ENCODE data around the gene DMD.

DMD gene

DNA sequence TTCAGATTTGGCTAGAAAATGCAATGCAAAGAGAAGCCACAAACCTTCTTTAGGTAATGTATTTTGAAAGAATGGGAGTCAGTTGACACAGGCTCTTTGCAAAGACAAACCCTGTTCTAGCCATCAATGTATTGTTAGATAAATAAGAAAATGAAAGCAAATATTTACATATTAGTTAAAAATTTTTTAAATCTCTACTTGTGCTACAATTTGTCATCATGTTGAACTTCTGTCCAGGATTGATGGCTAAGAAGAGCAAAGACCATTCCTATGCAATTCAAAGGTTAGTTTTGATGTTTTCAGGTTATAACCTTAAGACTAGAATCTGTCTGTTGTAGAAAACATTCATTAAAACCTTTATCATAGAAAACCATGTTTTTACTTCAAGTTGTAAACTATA, 1350.7 kb downstream of the DMD start:
- no peak overlapping the region for H3K4me3 ChIP-seq (ENCODE audit: low read length)
- DNase-seq (ENCODE audit: low read depth, low spot score) = no peak

DNA sequence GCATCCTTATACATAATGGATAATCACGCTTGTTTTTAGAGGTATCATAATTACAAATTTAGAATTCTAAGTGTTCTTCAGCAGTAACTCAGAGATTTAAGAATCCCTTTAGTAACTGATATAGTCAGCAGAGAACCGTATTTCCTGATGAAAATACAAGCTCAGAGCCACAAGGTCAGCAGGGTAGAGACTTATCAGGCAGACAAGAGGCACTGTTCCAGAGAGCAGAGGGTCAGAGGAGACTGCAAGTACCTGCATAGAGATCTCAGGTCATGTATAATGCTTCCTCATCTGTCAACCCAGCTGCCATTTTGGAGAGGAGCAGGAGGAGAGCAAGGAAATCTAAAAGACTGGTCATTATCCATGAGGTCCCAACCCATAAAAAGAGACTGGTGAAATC, 1352.4 kb downstream of the DMD start:
- H3K4me3 ChIP-seq (ENCODE audit: low read length) = no peak overlapping the region
- DNase-seq (ENCODE audit: low read depth, low spot score) = no peak

DNA sequence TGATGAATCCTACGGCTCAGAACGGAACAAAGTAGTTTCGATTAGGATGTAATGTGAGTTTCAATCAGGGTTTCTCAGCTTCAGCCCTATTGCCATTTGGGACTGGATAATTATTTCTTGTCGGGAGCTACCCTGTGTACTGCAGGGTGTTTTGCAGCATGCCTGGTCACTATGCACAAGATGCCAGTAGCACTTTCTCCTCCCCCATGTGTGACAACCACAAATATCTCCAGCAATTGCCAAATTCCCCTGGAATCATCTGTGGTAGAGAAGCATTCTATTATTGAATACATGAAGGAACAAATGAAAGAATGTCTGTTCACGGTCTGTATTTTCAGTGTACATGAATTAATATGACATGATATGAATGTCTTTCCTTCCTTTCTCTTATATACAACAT, 1356.6 kb downstream of the DMD start:
- no peak for DNase-seq (ENCODE audit: low read depth, low spot score)
- H3K4me3 ChIP-seq (ENCODE audit: low read length) = no peak overlapping the region

DNA sequence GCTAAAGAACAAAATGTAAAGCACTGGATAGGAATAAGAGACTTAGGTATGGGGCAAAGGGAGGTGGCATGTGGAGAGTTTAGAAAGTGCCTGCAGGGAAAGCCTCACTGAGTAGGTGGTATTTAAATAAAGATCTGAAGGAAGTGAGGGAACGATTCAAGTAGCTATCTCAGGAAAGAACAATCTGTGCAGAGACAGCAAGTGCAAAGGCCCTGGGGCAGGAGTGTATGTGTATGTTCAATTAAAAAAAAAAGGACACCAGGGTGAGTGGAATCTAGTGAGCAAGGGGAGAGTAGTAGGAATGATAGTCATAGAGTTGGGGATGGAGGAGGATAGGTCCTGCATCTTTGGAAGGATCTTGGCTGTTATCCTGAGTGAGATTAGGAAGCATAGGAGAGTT, 1359.6 kb downstream of the DMD start:
- H3K4me3 ChIP-seq (ENCODE audit: low read length) = no peak overlapping the region
- DNase-seq (ENCODE audit: low read depth, low spot score) = no peak

DNA sequence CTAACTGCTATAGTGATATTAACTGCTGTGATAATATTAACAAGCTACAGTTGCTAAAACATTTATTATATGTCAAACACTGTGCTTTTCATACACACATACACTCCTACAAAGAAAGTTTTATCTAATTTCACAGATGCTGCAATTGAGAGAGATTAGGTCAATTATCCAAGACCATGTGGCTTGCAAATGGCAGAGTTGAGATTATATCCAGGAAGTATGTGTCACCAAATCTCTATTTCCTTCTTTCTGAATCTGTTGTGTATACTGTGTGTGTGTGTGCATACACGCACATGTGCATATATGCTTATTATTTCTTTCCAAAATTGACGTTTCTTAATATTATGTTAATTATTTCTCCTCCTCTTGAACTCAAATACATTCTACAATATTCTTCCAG, 1363.6 kb downstream of the DMD start:
- H3K4me3 ChIP-seq (ENCODE audit: low read length) = no peak overlapping the region
- no peak for DNase-seq (ENCODE audit: low read depth, low spot score)

DNA sequence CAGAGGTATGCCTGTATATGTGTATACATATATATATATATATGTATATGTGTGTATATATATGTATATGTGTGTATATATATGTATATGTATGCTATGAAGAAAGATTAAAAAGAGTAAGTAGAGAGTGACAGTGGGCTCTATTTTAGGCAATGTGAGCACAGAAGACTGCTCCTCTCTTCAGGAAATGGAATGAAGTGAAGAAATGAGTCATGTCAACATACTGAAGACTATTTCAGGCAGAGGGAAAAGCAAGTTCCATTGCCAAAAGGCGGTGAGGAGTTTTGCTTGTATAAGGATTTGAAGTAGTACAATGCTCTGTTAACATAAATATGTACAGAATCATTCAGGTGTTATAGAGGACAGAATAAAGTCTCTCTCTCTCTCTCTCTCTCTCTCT, 1366.3 kb downstream of the DMD start:
- H3K4me3 ChIP-seq (ENCODE audit: low read length) = no peak overlapping the region

DNA sequence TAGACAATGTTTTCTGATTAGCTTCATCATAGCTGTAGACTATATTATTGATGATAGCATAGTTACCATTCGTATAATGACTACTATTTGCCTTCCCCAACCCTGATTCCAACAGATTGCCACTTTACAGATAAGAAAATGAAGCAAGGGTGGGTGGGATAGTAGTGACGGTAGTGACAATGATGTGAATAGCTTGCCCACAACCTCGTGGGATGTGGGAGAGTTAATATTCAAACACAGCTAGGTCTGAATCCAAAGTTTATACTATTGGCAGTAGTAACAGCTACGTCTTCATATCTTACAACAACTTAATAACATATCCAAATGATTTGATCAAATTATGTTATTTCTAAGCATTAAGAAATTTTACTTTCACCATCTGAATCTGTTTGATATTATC, 1372.7 kb downstream of the DMD start:
- no peak for DNase-seq (ENCODE audit: low read depth, low spot score)
- H3K4me3 ChIP-seq (ENCODE audit: low read length) = no peak overlapping the region

More for the DNA sequence above, 1366.3 kb downstream of the DMD start:
- DNase-seq (ENCODE audit: low read depth, low spot score) = no peak

DNA sequence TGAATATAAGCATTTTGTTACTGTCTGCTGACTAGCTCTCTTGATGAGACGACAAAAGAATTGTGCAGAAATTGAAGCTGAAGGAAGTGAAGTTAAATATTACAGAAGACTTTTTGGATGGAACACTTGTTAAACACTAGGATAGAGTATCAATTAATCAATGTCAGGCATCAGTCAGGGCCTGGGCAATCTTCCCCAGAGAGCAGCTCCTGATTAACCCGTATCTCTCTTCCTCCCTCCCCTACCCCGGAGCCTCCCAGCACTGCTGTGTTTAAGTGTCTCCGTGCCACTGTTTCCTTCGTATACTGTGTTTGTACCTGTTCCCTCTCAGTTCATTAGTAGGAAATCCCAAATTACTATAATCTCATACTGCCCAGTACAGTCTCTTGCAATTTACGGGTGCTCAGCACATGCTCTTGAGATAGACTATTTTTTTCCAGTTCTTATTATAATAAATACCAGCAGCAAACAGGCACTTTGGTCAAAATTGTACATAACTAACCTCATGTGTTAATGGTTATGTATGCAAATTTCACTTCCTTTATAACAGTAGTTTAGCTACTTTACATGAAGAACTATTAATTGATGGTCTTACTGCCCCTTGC, 1373.8 kb downstream of the DMD start:
- DNase-seq (ENCODE audit: low read depth, low spot score) = no peak
- H3K4me3 ChIP-seq (ENCODE audit: low read length) = no peak overlapping the region

DNA sequence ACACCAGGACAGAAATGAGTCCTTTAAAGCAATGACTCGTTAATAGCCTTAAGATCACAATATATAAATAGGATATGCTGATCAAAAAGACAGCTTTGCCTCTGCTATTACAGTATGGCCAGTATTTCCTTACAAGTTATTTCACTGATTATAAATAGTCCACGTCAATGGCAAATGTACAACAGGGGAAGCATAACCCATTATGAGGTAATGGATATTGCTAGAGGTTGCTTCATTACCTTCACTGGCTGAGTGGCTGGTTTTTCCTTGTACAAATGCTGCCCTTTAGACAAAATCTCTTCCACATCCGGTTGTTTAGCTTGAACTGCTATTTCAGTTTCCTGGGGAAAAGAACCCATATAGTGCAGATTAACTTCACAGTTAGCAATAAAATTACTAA, 1374.9 kb downstream of the DMD start:
- no peak overlapping the region for H3K4me3 ChIP-seq (ENCODE audit: low read length)
- DNase-seq (ENCODE audit: low read depth, low spot score) = no peak

DNA sequence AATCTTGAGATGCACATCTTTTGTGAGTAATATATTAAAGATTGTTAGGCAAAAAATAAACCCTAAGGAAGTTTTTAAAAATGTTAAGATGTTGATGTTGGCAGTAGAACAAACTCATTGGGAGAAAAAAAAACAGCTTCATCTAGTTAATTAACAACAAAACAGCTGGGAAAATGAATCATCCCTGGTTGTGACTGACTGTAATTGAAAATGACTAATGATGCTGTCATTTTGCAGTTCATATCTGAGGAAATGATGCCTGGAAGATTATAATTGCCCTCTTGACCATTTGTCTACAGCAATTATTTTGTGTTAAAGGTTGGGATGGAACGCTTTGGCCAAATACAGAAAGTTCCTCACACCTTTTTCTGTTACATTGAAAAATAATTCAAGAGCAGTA, 1379.1 kb downstream of the DMD start:
- no peak overlapping the region for H3K4me3 ChIP-seq (ENCODE audit: low read length)
- DNase-seq (ENCODE audit: low read depth, low spot score) = no peak

DNA sequence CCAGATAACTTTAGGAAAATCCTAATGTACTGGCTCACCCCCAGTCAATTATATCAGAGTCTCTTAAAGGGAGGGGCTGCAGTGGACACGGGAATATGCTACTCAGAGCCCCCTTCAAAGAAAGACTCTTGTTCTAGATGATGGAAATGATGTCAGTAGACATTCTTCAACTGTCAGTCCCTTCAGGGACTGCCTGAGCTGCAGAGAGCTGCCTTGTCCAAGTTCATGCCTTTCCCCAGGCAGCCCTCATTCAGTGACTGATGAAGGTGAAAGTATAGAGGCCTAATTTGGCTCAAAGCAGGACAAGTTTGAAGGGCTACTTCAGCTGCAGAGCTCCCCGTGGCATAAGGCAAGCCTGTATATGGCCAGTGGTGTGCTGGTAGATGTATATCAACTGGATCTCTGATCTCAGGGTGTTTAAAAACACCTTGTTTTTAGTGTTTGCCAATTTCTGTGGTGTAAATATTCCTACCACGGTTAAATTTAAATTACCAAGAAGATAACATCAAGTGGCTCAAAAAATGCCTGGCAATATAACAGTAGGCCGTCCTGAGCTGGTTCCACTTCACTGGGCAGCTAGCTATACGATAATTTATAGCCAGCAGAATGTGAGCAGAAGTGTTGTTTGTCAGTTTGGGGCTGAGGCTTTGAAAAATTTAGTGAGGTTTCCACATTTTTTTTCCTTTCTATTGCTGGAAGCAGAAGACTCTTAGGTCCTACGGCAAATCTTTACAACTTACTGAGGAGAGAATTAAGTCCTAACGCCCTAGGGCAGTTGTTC, 1390.7 kb downstream of the DMD start:
- no peak overlapping the region for H3K4me3 ChIP-seq (ENCODE audit: low read length)
- no peak for DNase-seq (ENCODE audit: low read depth, low spot score)

DNA sequence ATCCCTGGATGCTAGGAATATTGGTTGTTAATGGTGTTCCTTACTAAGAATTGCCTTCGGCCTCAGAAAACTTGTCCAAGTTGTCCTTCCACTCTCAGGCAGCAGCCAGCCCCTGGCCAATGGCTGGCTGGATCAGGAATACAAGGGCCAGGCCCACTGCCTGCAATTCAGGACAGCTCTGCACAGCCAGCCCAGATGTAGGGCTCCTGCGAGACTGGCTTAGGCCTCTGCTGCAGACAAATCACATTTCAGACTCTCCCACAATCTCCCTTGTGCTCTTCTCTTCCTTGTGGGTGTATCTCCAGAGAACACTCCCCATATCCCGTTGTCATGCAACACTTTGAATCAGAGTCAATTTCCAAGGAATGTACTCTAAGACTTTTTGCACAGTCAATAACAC, 1391.9 kb downstream of the DMD start:
- no peak overlapping the region for H3K4me3 ChIP-seq (ENCODE audit: low read length)
- no peak for DNase-seq (ENCODE audit: low read depth, low spot score)

DNA sequence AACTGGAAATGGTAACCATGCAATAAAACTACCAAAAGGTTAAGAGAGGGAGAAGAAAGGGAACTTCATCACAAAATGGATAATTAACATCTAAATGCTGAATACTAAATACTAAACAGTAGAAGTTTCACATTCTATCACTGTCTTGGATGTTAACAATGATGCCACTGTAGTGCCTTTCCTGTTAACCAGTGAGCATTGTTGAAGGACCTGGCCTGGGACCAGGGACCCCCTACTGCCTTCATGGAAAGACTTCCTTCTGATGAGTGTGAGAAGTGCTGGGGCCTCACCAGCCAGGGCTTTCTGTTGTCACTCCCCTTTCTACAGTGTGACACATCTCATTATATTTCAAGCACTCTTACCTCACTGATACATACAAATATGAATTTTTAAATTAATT, 1400.2 kb downstream of the DMD start:
- no peak for DNase-seq (ENCODE audit: low read depth, low spot score)
- H3K4me3 ChIP-seq (ENCODE audit: low read length) = no peak overlapping the region

DNA sequence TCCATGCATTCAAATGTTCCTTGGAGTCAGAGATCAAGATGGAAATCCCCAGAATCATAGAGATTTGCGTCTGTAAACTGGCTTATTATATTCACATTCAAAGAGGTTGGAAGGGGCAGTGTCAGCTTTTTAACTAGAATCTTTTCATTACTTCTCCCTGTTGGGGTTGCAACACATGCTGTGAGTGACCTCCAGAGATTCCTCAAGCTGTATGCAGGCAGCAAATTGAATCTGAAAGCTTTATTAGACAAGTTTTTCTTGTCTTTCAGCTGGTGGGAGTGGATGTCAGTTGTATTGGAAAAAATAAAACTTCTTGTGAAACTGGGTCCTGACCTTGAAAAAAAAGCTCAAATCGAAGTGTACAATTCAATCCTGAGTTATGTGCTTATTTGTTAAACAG, 1403.0 kb downstream of the DMD start:
- H3K4me3 ChIP-seq (ENCODE audit: low read length) = no peak overlapping the region
- DNase-seq (ENCODE audit: low read depth, low spot score) = no peak

DNA sequence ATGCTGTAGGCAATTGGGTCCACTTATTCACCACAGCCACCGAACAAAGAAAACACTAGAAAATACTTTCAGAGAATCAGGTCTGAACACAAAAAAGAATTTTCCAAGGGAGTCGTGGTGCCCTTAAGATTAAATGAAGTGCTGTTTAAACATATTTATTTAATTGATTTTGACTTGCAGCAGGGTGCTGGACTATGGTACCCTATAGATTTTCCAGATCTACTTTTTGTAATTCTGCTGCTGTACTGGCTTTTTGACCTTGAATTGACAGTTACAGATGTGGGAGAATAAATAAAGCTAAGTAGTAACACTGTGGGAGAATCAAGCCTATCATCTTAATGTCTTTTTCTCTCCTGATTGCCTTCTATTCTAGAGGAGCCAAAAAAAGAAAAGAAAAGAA, 1404.2 kb downstream of the DMD start:
- H3K4me3 ChIP-seq (ENCODE audit: low read length) = no peak overlapping the region
- no peak for DNase-seq (ENCODE audit: low read depth, low spot score)

DNA sequence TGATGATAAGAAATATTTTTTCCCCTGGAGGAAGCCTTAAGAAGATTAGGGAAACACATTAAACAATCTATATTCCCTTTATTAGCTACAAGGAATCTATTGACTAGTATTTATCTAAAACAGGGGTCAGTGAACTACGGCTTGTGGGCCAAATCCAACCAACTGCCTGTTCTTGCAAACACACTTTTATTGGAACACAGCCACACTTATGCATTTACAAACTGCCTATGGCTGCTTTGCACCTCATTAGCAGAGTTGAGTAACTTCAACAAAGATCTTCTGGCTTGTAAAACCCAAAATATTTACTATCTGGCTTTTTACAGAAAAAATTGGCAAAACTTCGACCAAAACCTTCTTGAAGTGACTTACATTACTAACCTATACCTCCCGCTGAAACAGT, 1405.6 kb downstream of the DMD start:
- no peak overlapping the region for H3K4me3 ChIP-seq (ENCODE audit: low read length)
- no peak for DNase-seq (ENCODE audit: low read depth, low spot score)

DNA sequence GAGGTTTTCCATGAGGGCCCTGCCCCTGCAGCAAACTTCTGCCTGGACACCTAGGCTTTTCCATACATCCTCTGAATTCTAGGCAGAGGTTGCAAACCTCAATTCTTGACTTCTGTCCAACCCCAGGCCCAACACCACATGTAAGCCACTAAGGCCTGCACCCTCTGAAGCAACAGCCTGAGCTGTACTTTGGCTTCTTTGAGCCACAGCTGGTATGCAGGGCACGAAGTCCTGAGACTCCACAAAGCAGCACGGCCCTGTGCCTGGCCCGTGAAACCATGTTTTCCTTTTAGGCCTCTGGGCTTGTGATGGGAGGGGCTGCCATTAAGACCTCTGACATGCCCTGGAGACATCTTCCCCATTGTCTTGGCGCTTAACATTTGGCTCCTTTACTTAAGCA, 1411.1 kb downstream of the DMD start:
- DNase-seq (ENCODE audit: low read depth, low spot score) = no peak
- H3K4me3 ChIP-seq (ENCODE audit: low read length) = no peak overlapping the region

DNA sequence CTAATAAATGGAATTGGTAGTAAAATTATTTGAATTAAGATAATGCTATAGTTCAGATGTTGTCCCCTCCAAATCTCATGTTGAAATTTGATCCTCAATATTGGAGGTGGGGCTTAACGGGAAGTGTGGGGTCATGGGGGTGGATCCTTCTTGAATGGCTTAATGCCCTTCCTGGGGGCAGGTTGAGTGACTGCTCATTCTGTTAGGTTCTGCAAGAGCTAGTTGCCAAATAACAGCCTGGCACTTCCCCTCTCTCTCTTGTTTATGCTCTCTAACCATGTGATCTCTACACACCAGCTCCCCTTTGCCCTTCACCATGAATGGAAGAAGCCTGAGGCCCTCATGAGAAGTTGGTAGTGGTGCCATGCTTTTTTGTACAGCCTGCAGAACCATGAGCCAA, 1414.7 kb downstream of the DMD start:
- DNase-seq (ENCODE audit: low read depth, low spot score) = no peak
- no peak overlapping the region for H3K4me3 ChIP-seq (ENCODE audit: low read length)

DNA sequence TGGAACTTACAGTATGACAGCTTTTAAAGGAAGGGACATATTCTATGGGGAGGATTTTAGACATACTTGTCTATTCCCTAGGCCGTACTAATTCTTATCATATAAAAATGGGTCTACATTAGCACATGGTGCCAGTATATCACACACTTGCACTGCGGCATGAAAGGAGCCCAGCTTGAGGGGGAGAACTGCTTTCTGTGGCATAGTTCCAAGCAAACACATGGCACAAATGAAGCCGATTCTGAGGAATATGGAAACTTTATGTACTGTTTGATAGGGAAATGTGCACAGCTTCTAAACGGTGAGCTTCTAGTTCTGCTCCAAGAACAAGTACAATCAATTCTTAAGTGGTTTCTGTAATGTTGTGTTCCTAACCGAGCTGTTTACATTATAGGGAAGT, 1463.9 kb downstream of the DMD start:
- DNase-seq (ENCODE audit: low read depth, low spot score) = no peak
- H3K4me3 ChIP-seq (ENCODE audit: low read length) = no peak overlapping the region

DNA sequence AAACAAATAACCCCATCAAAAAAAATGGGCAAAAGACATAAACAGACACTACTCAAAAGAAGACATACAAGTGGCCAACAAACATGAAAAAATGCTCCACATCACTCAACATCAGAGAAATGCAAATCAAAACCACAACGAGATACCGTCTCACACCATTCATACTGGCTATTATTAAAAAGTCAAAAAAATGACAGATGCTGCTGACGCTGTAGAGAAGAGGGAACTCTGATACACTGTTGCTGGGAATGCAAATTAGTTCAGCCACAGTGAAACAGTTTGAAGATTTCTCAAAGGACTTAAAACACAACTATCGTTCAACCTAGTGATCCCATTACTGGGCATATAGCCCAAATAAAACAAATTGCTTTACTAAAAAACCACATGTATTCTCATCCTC, 1468.3 kb downstream of the DMD start:
- no peak overlapping the region for H3K4me3 ChIP-seq (ENCODE audit: low read length)
- DNase-seq (ENCODE audit: low read depth, low spot score) = no peak

DNA sequence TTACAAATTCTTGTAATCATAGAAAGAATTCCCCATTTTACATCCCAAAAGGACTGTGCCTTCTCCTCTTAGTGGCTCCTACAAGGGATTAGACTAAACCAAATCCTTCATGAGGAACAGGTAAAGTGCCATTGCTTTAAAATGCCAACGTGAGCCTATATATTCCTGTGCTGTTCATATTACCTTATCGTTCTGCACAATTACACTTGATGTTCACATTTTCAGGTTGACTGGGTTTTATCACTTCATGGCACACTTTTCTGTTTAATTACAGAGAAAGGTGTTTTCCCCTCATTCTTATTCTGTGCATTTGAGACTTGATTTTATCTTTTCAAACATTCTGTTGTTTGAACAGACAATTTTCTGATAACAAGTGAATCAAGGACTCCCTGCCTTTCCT, 1493.9 kb downstream of the DMD start:
- no peak for DNase-seq (ENCODE audit: low read depth, low spot score)
- H3K4me3 ChIP-seq (ENCODE audit: low read length) = no peak overlapping the region

All from Jurkat, Clone E6-1 (cell line).